SKM-1 (cell line): ENCODE data around the gene GAS7.

Experiments
- DNase-seq: peaks from one replicate; lab custom pipeline; 2025; ENCODE audit not compliant: unreplicated experiment; lab: John Stamatoyannopoulos, UW

Gene GAS7

GRCh38 chr17:9899280-9900043 lies 298.9 kb downstream of the GAS7 start:
- no peak for DNase-seq

DNA sequence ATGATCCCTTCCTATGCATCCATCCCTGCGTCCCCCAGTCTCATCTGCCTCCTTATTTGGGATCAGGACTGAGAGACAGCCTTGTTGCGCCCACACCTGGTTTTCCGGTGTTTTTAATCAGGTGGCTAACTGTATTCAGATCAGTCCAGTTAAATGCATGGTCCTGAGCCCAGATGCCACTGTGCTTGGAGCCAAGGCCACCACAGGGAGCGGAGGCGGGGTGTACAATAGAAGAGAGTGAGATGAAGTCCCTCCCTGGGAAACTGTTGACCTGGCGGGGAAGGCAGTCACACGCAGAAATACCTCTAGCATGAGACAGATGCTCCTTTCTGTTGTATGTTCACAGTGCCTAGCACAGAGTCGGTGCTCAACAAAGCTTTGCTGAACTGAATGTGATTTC lies 299.6 kb downstream of the GAS7 start:
- no peak for DNase-seq

GRCh38 chr17:9897372-9897968 lies 300.9 kb downstream of the GAS7 start:
- DNase-seq, result no peak

DNA sequence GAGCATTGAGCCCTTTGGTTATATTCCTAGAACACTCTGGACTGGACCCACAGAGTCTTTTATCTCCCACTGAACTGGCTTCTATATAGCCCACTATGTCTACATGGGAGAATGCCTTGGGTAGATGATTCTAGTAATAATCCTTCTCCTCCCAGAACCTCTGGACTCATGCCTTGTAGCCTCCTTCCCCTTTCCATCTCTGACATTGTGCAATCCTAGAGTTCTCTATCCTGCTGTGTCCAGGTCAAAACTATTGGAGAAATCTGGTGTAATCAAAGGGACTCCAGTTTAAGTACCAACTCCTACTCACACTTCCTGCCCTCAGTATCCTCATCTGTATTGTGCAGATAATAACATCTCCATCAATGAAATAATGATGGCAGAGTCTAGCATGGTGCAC lies 302.5 kb downstream of the GAS7 start:
- no peak for DNase-seq

GRCh38 chr17:9894231-9894630 lies 304.2 kb downstream of the GAS7 start:
- DNase-seq, result no peak

DNA sequence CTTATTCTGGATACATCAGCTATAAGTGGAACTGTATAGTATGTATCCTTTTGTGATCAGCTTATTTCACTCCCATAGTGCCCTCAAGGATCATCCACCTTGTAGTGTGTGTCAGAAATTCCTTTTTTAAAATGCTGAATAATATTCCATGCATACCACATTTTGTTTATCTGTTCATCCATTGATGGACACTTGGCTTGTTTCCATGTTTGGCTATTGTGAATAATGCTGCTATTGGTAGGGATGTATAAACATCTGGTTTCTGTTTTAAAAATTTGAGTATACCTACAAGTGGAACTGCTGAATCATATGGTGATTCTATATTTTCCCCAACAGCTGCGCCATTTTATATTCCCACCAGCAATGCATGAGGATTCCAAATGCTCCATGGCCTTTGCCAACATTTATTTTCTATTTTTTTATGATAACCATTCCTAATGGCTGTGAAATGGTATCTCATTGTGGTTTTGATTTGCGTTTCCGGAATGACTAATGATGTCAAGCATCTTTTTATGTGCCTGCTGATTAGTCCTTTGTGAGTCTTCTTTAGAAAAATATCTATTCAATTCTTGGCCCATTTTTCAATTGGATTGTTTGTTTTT lies 304.9 kb downstream of the GAS7 start:
- DNase-seq, result no peak

DNA sequence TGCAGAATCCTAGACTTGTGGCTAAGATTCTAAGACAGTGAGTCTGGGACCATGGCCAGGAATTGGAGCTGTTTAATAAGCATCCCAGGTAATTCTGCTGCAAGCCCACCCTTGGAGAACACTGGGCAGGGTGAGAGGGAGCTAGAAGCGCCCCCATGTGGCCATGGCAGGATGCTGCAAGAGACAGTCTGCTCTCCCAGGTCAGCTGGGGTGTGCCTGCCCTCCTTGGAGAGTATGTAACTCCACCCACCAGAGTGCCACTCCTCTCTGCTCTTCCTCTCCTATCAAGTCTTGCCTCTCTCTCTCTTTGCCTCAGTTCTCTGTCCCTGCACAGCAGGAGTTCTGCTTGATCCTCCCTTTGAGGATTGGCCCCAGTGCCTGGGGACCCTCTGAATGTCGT lies 308.3 kb downstream of the GAS7 start:
- no peak for DNase-seq

DNA sequence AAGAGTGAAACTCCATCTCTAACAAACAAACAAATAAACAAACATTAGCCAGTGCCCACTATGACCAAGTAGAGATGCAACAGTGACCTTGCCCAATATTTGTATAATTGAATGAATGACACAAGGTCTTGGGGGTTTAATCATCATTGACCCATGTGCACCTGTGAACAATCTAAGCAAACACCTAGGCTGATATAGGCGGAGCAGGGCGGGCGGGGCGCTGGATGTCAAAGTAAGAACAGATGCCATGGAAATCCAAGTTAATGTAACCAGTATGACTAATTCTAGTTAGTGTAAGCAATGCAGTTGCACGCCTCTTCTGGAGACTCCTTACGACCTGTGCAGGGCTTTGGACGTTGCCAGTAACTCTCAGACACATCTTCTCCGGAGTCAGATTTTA lies 310.9 kb downstream of the GAS7 start:
- DNase-seq, result no peak

- DNase-seq, result no peak
Observed at GRCh38 chr17:9886141-9886930, 312.1 kb downstream of the GAS7 start.

DNA sequence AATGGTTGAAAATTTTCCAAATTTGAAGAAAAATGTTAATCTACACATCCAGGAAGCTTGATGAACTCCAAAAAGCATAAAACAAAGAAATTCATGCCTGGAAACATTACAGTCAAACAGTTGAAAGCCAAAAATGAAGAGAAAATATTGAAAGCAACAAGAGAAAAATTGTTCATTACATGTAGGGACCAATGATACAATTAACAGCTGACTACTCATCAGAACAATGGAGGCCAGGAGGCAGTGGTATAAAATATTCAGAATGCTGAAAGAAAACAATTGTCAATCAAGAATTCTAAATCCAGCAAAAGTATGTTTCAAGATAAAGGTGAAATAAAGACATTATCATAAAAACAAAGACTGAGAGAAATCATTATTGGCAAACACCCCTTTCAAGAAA lies 315.0 kb downstream of the GAS7 start:
- no peak for DNase-seq

DNA sequence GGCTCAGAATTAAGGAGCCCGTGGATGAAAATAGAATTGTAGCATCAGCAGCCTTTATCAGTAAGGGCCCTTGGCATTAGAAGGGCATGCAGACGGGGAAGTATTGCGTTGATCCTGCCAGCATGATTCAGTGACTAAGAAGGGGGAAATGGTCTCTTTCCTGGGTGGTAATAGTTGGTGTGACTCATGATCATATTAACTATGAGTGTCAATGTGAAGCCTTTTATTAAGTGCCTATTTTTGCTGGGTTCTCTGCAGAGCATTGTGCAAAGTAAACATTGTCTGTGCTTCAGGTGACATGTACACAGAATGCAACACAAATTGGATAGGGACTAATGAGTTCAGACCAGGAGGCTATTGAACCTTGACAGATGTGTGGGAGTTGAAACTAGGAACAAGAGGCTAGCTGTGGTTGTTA lies 317.8 kb downstream of the GAS7 start:
- no peak for DNase-seq

- DNase-seq, result no peak
Observed at GRCh38 chr17:9878786-9879525, 319.4 kb downstream of the GAS7 start.

GRCh38 chr17:9878356-9878755 lies 320.1 kb downstream of the GAS7 start:
- DNase-seq, result no peak

GRCh38 chr17:9875441-9875840 lies 323.0 kb downstream of the GAS7 start:
- no peak for DNase-seq

DNA sequence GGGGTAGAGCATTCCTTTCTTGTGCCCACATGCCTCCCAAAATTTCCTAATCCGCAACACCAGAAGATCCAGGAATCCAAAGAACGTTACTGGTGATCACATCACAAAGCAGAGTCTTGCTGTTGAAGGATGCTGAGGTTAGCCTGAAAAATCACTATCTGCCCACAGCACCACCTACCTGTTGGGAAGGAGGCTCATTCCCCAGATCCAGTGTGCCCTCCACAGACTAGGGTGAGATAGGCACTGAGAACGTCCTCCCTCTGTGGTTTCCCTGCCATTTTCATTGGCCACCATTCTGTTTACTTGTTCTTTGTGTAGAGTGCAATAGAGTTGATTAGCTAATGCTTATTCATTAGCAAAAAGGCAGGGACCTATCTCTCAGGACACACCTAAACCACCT lies 323.7 kb downstream of the GAS7 start:
- no peak for DNase-seq

DNA sequence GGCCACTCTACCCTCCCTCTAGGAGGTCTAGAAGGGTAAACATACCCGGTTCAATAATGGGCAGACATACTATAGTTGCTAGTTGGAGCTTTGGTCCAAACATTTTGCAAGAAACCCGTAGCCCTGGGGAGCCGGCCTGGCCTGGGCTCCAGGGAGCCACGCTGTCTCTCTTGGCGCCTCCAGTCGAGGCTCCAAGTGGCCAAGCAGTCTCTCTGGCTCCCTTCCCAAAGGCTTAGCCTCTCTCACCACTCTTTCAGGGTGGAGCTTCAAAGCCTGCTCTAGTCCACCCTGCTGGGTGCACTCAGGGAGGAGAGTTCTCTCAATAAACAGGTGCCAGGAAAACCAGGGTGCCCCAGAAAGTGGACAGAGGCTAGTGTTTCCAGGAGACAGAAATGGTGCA lies 325.6 kb downstream of the GAS7 start:
- DNase-seq, result no peak

GRCh38 chr17:9868552-9868951 lies 329.9 kb downstream of the GAS7 start:
- no peak for DNase-seq

DNA sequence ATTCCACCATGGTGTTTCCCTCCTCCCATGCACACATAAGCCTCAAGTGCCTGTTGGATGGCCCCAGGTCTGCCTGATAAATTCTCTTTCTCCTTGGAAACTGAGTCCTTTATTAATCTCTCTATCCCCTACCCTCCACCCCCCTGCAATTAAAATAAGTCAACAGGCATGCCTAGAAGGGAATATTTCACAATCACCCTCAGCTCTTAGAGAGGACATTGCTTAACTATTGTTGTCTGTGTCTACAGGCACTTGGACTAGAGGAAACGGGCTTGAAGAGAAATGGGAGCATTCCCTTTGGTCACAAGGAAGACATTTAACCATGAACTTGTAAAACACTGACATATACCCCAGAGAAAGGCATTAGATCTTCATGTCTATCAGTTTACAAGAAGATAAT lies 332.8 kb downstream of the GAS7 start:
- DNase-seq, result peak; percentile 10

- DNase-seq, result no peak
Observed at GRCh38 chr17:9862949-9863348, 335.5 kb downstream of the GAS7 start.

- no peak for DNase-seq
Observed at GRCh38 chr17:9862220-9862619, 336.2 kb downstream of the GAS7 start.

DNA sequence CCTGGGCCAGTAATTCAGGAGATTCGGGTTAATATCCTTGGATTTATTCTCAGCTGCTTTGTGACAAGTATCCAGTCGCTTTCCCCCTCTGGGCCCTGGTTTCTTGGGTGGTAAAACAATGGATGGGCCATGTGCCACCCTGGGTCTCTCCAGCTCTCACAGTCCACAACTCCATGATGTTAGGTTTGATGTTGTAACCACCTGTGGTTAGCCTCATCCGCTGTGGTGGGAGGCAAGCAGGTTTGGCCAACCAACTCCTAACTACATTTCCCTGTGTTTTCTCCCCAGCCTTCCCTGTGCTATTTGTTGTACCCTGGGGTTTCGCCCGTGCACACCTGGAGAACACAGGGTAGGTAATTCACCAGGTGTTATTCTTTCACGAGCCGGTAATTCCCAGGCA lies 337.6 kb downstream of the GAS7 start:
- DNase-seq, result no peak
